SK-N-SH treated with all-trans-retinoic acid at 6 μM for 48 hours (cell line): ENCODE results near the gene ARL6IP4.

Source experiments
- ATAC-seq: fragments of 200-7000 bp; cut with Tn5 transposase; 3 replicates; pipeline ENCODE4 v1.9.1; 2020; ENCODE audit warnings: mild to moderate bottlenecking, moderate library complexity
- ARNTL ChIP-seq: fragments of 450-650 bp; formaldehyde crosslinking; IDR thresholded peaks from 2 replicates; pipeline ENCODE4 v1.5.0; 2020; ENCODE audit warnings: low read depth, mild to moderate bottlenecking, moderate library complexity, borderline replicate concordance
- CREB5 ChIP-seq: fragments of 250-450 bp; sonication (Bioruptor Pico); IDR thresholded peaks from 2 replicates; pipeline ENCODE4 v1.5.1; 2020; ENCODE audit warnings: low read depth, mild to moderate bottlenecking, moderate library complexity
- CSDC2 ChIP-seq: fragments of 250-450 bp; sonication (Bioruptor Pico); IDR thresholded peaks from 2 replicates; pipeline ENCODE4 v1.5.0; 2020; ENCODE audit warnings: mild to moderate bottlenecking, moderate library complexity
- CSRNP3 ChIP-seq: fragments of 250-450 bp; sonication (Bioruptor Pico); IDR thresholded peaks from 2 replicates; pipeline ENCODE4 v1.5.1; 2021; ENCODE audit warnings: mild to moderate bottlenecking, moderate library complexity
- ESRRG ChIP-seq: fragments of 250-450 bp; sonication (Bioruptor Pico); IDR thresholded peaks from 2 replicates; pipeline ENCODE4 v1.6.1; 2021; ENCODE audit warnings: mild to moderate bottlenecking
- ISL1 ChIP-seq: fragments of 250-450 bp; sonication (Bioruptor Pico); IDR thresholded peaks from 2 replicates; pipeline ENCODE4 v2.1.2; 2022; ENCODE audit warnings: mild to moderate bottlenecking, moderate library complexity
- OSR1 ChIP-seq: fragments of 250-450 bp; sonication (Bioruptor Pico); IDR thresholded peaks from 2 replicates; pipeline ENCODE4 v1.8.0; 2022; ENCODE audit warnings: moderate library complexity, mild to moderate bottlenecking, inconsistent platforms
- PATZ1 ChIP-seq: fragments of 250-450 bp; sonication (Bioruptor Pico); IDR thresholded peaks from 2 replicates; pipeline ENCODE4 v1.8.0; 2020; ENCODE audit warnings: mild to moderate bottlenecking, moderate library complexity, borderline replicate concordance
- POU6F1 ChIP-seq: fragments of 250-450 bp; sonication (Bioruptor Pico); IDR thresholded peaks from 2 replicates; pipeline ENCODE4 v1.8.0; 2021; ENCODE audit warnings: low read depth, mild to moderate bottlenecking, moderate library complexity, borderline replicate concordance
- PPARA ChIP-seq: fragments of 250-450 bp; sonication (Bioruptor Pico); IDR thresholded peaks from 2 replicates; pipeline ENCODE4 v1.5.0; 2020; ENCODE audit warnings: mild to moderate bottlenecking, borderline replicate concordance
- RARB ChIP-seq: fragments of 250-450 bp; sonication (Bioruptor Pico); IDR thresholded peaks from 2 replicates; pipeline ENCODE4 v1.8.0; 2021; ENCODE audit warnings: mild to moderate bottlenecking, moderate library complexity
- SNAI2 ChIP-seq: fragments of 250-450 bp; sonication (Bioruptor Pico); IDR thresholded peaks from 2 replicates; pipeline ENCODE4 v1.5.0; 2020; ENCODE audit warnings: mild to moderate bottlenecking, moderate library complexity
- TCF4 ChIP-seq: fragments of 250-450 bp; sonication (Bioruptor Pico); IDR thresholded peaks from 2 replicates; pipeline ENCODE4 v1.8.0; 2021; ENCODE audit warnings: mild to moderate bottlenecking, moderate library complexity, borderline replicate concordance
- TOX ChIP-seq: fragments of 250-450 bp; sonication (Bioruptor Pico); IDR thresholded peaks from 2 replicates; pipeline ENCODE4 v1.8.0; 2021; ENCODE audit warnings: mild to moderate bottlenecking, moderate library complexity, borderline replicate concordance
- TSHZ2 ChIP-seq: fragments of 250-450 bp; sonication (Bioruptor Pico); IDR thresholded peaks from 2 replicates; pipeline ENCODE4 v1.5.0; 2020; ENCODE audit warnings: mild to moderate bottlenecking, moderate library complexity
- ZC3H10 ChIP-seq: fragments of 250-450 bp; sonication (Bioruptor Pico); IDR thresholded peaks from 2 replicates; pipeline ENCODE4 v1.5.1; 2021; ENCODE audit warnings: mild to moderate bottlenecking, moderate library complexity
- ZFP3 ChIP-seq: fragments of 250-450 bp; sonication (Bioruptor Pico); IDR thresholded peaks from 2 replicates; pipeline ENCODE4 v1.5.0; 2020; ENCODE audit warnings: mild to moderate bottlenecking, moderate library complexity
- ZFP30 ChIP-seq: fragments of 450-650 bp; formaldehyde crosslinking; IDR thresholded peaks from 2 replicates; pipeline ENCODE4 v1.5.0; 2022; ENCODE audit warnings: mild to moderate bottlenecking, moderate library complexity
- ZNF565 ChIP-seq: fragments of 450-650 bp; formaldehyde crosslinking; conservative IDR thresholded peaks from 2 replicates; pipeline ENCODE4 v1.5.0; 2020; ENCODE audit warnings: low read depth, mild to moderate bottlenecking, moderate library complexity
- ZNF70 ChIP-seq: fragments of 450-650 bp; formaldehyde crosslinking; IDR thresholded peaks from 2 replicates; pipeline ENCODE4 v1.5.0; 2020; ENCODE audit warnings: mild to moderate bottlenecking, moderate library complexity
- ZNF8 ChIP-seq: fragments of 450-650 bp; formaldehyde crosslinking; IDR thresholded peaks from 2 replicates; pipeline ENCODE4 v1.5.0; 2020; ENCODE audit warnings: mild to moderate bottlenecking, moderate library complexity

Gene ARL6IP4

GRCh38 chr12:122966743-122967550, 13.5 kb upstream of the ARL6IP4 start:
- TF ChIP-seq ZFP3: no peak
- no peak for TF ChIP-seq CSRNP3
- TF ChIP-seq PPARA (CRISPR knock-in tag): no peak
- no peak for TF ChIP-seq ARNTL (CRISPR knock-in tag)
- no peak for TF ChIP-seq OSR1 (CRISPR knock-in tag)
- no peak for TF ChIP-seq RARB
- TF ChIP-seq ESRRG (CRISPR knock-in tag): no peak
- no peak for TF ChIP-seq TCF4
- no peak for TF ChIP-seq TOX
- TF ChIP-seq TSHZ2: no peak
- no peak for TF ChIP-seq ZNF8 (CRISPR knock-in tag)
- no peak for TF ChIP-seq POU6F1 (CRISPR knock-in tag)
- TF ChIP-seq ZFP30: no peak
- no peak for TF ChIP-seq ISL1
- TF ChIP-seq ZNF70 (CRISPR knock-in tag): no peak
- no peak for TF ChIP-seq SNAI2
- TF ChIP-seq CREB5 (CRISPR knock-in tag): no peak
- no peak for TF ChIP-seq ZNF565 (CRISPR knock-in tag)
- TF ChIP-seq PATZ1 (CRISPR knock-in tag): no peak
- ATAC-seq: no peak

DNA sequence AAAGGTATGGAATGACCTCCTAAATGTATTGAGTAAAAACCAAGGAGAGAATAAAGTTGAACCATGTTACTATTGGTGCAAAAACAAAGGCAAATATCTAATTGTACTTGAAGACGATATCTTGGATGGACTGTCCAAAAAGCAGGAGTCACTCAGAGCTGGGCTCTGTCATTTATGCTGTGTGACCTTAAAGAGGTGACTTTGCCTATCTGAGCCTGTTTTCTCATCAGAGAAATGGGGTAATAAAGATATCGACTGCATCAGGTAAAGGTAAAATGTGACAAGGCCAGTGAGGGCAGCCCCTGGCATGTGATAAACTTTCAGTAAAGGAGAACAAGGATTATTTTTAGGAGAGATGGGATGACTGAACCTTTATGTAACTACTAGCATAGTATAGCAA, 12.4 kb upstream of the ARL6IP4 start:
- no peak for ATAC-seq
- TF ChIP-seq ISL1 (no peak), ESRRG (CRISPR knock-in tag) (no peak), ARNTL (CRISPR knock-in tag) (no peak), CSRNP3 (no peak), RARB (no peak), ZFP3 (no peak), OSR1 (CRISPR knock-in tag) (no peak), CSDC2 (CRISPR knock-in tag) (no peak), SNAI2 (no peak), ZNF70 (CRISPR knock-in tag) (no peak), ZC3H10 (CRISPR knock-in tag) (no peak), TOX (no peak)
